Measurements from ENCODE around the gene S1PR3. TPM values are rescaled to one million over a fixed set of nuclear protein-coding genes. Genes with fewer than 3 reads are reported as not detected.

Gene S1PR3
- total RNA-seq: 26.8 and 52.9 TPM in 2 replicates

GRCh38 chr9:88991066-88992034 is at the start of gene S1PR3:
Gene S1PR3 (plus strand): TSS chr9:88991468. CDS start chr9:89001201, 9,733 bp downstream.

Other genes starting within 250 kb of the S1PR3 start
- 17.8 and 22.3 TPM in 2 replicates for gene SHC3, start 187.3 kb downstream of the S1PR3 start, total RNA-seq